Sigmoid colon (tissue), 7 donors: ENCODE data around the gene HOXD12. TPM values are rescaled to one million over a fixed set of nuclear protein-coding genes. Genes with fewer than 3 reads are reported as not detected.
A peak's percentile ranks its signal among the peaks of the same experiment; 100 is the strongest.

Experiments used
- DNase-seq: peaks from one replicate; pipeline ENCODE4 v3.0.0-alpha.2; 2019
- H3K27ac ChIP-seq, 4 donors: fragments of 200-600 bp; sonication (generic); one replicate each; pipeline ENCODE4 v1.5.1; 2016 to 2019; ENCODE audit warnings: mild to moderate bottlenecking in 1 of 4
- H3K27me3 ChIP-seq, 3 donors: fragments of 200-600 bp; sonication (generic); one replicate each; pipeline ENCODE4 v1.5.1; 2019; ENCODE audit warnings: mild to moderate bottlenecking in 1 of 3
- H3K36me3 ChIP-seq, 4 donors: fragments of 200-600 bp; sonication (generic); one replicate each; pipeline ENCODE4 v1.5.1; 2016 to 2019
- H3K4me1 ChIP-seq, 4 donors: fragments of 200-600 bp; sonication (generic); one replicate each; pipeline ENCODE4 v1.5.1; 2017 to 2019
- H3K4me3 ChIP-seq, 4 donors: fragments of 200-600 bp; sonication (generic); one replicate each; pipeline ENCODE4 v1.5.1; 2017 to 2019; ENCODE audit warnings: mild to moderate bottlenecking in 2 of 4, moderate library complexity in 1 of 4
- H3K9me3 ChIP-seq, 4 donors: fragments of 200-600 bp in 3 of 4; sonication (generic) in 3 of 4; one replicate each; pipeline versions ENCODE4 v1.5.1 to v1.6.1; 2013 to 2019
- EP300 ChIP-seq, 4 donors: sonication (generic); formaldehyde crosslinking; IDR thresholded peaks; one replicate each; pipeline ENCODE4 v1.6.1; 2017; ENCODE audit warnings: antibody characterized with exemption in 4 of 4
- POLR2A ChIP-seq, 2 donors: fragments of 450-650 bp; IDR thresholded peaks; one replicate each; pipeline ENCODE4 v1.6.1; 2016; ENCODE audit warnings: antibody characterized with exemption in 2 of 2, mild to moderate bottlenecking in 2 of 2, moderate library complexity in 2 of 2
- POLR2AphosphoS5 ChIP-seq, 4 donors: sonication (generic); formaldehyde crosslinking; IDR thresholded peaks; one replicate each; pipeline ENCODE4 v1.6.1; 2017; ENCODE audit warnings: antibody characterized with exemption in 4 of 4
- WGBS, 2 donors: extraction: QIAGEN DNeasy Blood & Tissue Kit; methylation state at CpG; one replicate each; pipeline ENCODE4 v1.1.7; 2013; 5-methylcytosine and 5-hydroxymethylcytosine counted together
- intact Hi-C: fragments of 100-400 bp; cut with DNase I; formaldehyde crosslinking; loops from one replicate; pipeline ENCODE4 v1.15.1; 2023
- polyA plus RNA-seq, 3 donors: library from polyadenylated mRNA; stranded (reverse); fragments of 200-250 nt; gene quantifications; one replicate each; pipeline ENCODE4 v1.2.3, GENCODE V29; 2013
- total RNA-seq, 4 donors: library from RNA; depleted of rRNA; stranded (reverse); fragments of >200 nt; gene quantifications; one replicate each; pipeline ENCODE4 v1.1.0, GENCODE V29; 2016
- TF ChIP-seq, protein P1 (sequence below), 4 experiments: fragments of 450-650 bp in 3 of 4; fragments of 200-600 bp in 1 of 4; IDR thresholded peaks; one replicate each; pipeline ENCODE4 v1.5.1; 2016 to 2019; ENCODE audit warnings: antibody characterized with exemption in 4 of 4, mild to moderate bottlenecking in 3 of 4, moderate library complexity in 2 of 4
- donor health status: healthy with polysubstance abuse.
- donor health status: Bipolar disorder and iron deficiency.
- donor health status: healthy.

HOXD12 gene
- total and polyA plus RNA-seq, 7 donors: 0.15 to 1.8 (median 1.5) TPM; not detected in 3

DNA sequence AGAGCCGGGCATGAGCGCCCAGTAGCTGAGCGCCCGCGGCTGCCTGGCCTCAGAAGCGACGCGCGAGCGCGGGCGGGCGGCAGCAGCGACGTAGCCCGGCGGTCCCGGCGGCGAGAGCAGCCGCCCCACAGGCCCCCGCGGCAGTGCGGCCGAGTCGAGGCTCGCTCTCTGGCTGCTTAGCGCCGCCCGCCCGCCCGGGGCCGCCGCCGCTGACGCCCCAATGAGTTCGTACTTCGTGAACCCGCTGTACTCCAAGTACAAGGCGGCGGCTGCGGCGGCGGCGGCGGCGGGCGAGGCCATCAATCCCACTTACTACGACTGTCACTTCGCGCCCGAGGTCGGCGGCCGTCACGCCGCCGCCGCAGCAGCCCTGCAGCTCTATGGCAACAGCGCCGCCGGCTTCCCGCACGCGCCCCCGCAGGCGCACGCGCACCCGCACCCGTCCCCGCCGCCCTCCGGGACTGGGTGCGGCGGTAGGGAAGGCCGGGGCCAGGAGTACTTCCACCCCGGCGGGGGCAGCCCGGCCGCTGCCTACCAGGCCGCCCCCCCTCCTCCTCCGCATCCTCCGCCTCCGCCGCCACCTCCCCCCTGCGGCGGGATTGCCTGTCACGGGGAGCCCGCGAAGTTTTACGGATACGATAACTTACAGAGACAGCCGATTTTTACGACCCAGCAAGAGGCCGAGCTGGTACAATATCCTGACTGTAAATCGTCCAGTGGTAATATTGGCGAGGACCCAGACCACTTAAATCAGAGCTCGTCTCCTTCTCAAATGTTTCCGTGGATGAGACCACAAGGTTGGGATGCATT lies 30.8 kb downstream of the HOXD12 start:
- 1 to 3% methylated on average over 100 of the region's 100 CpGs for WGBS, 2 donors
- Histone ChIP-seq H3K27ac (peak overlapping the region; percentile 72 to 93 (median 87)), H3K4me3 (peak overlapping the region; percentile 37 to 69 (median 50)), H3K4me1 (peaks cover 0 to 56% (median 37%) of the 10 kb centered on the region in 4 donors), H3K27me3 (peaks cover 11 to 80% (median 69%) of the 10 kb centered on the region in 3 donors), H3K36me3 (no peaks in the 10 kb centered on the region), H3K9me3 (no peaks in the 10 kb centered on the region)
- DNase-seq: peak; percentile 86
- intact Hi-C loops: no loop called here
- TF ChIP-seq EP300 (IDR thresholded peaks at IDR 0.05) (no peak), POLR2AphosphoS5 (IDR thresholded peaks at IDR 0.05) (peak; percentile 26 to 62 (median 44))

GRCh38 chr2:176130957-176131847 lies 31.6 kb downstream of the HOXD12 start:
- TF ChIP-seq, protein P1, sequence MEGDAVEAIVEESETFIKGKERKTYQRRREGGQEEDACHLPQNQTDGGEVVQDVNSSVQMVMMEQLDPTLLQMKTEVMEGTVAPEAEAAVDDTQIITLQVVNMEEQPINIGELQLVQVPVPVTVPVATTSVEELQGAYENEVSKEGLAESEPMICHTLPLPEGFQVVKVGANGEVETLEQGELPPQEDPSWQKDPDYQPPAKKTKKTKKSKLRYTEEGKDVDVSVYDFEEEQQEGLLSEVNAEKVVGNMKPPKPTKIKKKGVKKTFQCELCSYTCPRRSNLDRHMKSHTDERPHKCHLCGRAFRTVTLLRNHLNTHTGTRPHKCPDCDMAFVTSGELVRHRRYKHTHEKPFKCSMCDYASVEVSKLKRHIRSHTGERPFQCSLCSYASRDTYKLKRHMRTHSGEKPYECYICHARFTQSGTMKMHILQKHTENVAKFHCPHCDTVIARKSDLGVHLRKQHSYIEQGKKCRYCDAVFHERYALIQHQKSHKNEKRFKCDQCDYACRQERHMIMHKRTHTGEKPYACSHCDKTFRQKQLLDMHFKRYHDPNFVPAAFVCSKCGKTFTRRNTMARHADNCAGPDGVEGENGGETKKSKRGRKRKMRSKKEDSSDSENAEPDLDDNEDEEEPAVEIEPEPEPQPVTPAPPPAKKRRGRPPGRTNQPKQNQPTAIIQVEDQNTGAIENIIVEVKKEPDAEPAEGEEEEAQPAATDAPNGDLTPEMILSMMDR (IDR thresholded peaks at IDR 0.05): no peak
- TF ChIP-seq POLR2A (IDR thresholded peaks at IDR 0.05) (no peak), POLR2AphosphoS5 (IDR thresholded peaks at IDR 0.05) (no peak), EP300 (IDR thresholded peaks at IDR 0.05) (no peak)
- Histone ChIP-seq H3K9me3 (no peaks in the 10 kb centered on the region), H3K36me3 (no peaks in the 10 kb centered on the region), H3K27ac (peak overlapping the region; percentile 72 to 93 (median 87)), H3K4me3 (peak overlapping the region; percentile 37 to 69 (median 50)), H3K4me1 (peaks cover 0 to 60% (median 39%) of the 10 kb centered on the region in 4 donors), H3K27me3 (peaks cover 11 to 89% (median 75%) of the 10 kb centered on the region in 3 donors)
- WGBS, 2 donors: 29 to 40% methylated on average over 15 of the region's 15 CpGs
- intact Hi-C loops: no loop called here
- DNase-seq: peak; percentile 20

GRCh38 chr2:176131848-176132158 lies 32.2 kb downstream of the HOXD12 start:
- peak overlapping the region in 2 of 4 donors; percentile 91 to 93 for H3K27ac ChIP-seq
- 42 to 71% methylated on average over 4 of the region's 4 CpGs for WGBS, 2 donors
- peaks cover 0 to 59% (median 44%) of the 10 kb centered on the region in 4 donors for H3K4me1 ChIP-seq
- TF ChIP-seq POLR2A (IDR thresholded peaks at IDR 0.05) (no peak), POLR2AphosphoS5 (IDR thresholded peaks at IDR 0.05) (no peak), EP300 (IDR thresholded peaks at IDR 0.05) (no peak)
- TF ChIP-seq, protein P1 (IDR thresholded peaks at IDR 0.05): no peak
- intact Hi-C loops: no loop called here
- H3K4me3 ChIP-seq: peak overlapping the region in 2 of 4 donors; percentile 1 to 10
- no peak for DNase-seq
- H3K9me3 ChIP-seq: no peaks in the 10 kb centered on the region
- no peaks in the 10 kb centered on the region for H3K36me3 ChIP-seq
- peaks cover 11 to 95% (median 81%) of the 10 kb centered on the region in 3 donors for H3K27me3 ChIP-seq

DNA sequence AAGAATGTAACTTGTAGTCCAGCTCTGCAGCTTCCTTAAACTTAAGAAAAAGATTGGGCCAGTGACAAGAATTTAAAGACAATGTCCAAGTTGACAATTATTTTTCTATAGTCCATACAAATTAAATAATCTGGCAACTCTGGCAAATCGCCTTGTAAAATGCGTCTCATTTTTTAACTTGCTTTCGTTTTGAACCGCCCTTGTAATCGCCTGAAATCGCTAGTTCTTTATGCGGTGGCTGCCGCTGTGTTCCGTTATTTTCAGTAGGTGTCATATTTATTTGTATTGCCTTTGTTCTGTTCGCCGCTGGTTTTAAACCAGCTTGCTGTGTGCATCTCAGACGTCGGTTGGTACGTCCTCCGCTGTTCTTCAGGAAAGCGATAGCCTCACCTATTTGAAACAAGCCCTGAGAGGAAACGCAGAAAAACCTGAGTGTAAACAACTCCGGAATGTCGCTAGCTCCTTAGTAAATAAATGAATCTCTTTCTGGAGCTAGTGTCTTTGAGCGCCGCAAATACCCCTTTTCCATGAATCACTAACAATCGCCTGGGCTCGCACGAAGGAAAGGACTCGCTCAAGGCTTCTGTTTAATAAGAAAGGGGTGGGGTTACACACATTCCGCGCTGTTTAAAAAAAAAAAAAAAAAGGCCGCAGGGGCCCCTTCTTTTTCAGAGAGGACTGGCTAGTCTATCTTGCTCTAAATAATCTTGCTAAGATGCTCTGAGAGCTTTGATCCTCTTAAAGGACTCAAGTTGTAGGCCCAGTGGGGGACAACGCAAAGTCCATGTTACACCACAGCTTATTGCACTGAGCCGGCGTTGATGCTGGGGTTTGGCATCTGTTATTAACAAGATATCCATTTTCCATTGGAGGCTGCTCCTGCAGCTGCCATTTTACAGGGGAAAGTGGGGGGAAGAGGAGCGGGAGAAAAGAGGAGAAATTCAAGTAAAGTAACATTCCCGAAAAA lies 32.9 kb downstream of the HOXD12 start:
- no peaks in the 10 kb centered on the region for H3K36me3 ChIP-seq
- intact Hi-C loops: no loop called here
- peak overlapping the region in 3 of 4 donors; percentile 4 to 87 (median 11) for H3K27ac ChIP-seq
- no peaks in the 10 kb centered on the region for H3K9me3 ChIP-seq
- WGBS, 2 donors: 37 to 60% methylated on average over 33 of the region's 33 CpGs
- TF ChIP-seq EP300 (IDR thresholded peaks at IDR 0.05) (no peak), POLR2A (IDR thresholded peaks at IDR 0.05) (no peak), POLR2AphosphoS5 (IDR thresholded peaks at IDR 0.05) (peak in 2 of 4 donors; percentile 32 to 34)
- H3K4me1 ChIP-seq: peaks cover 0 to 57% (median 45%) of the 10 kb centered on the region in 4 donors
- peak overlapping the region in 2 of 4 donors; percentile 1 to 10 for H3K4me3 ChIP-seq
- DNase-seq: peak; percentile 46
- H3K27me3 ChIP-seq: peaks cover 11 to 98% (median 84%) of the 10 kb centered on the region in 3 donors

- no peaks in the 10 kb centered on the region for H3K36me3 ChIP-seq
- peaks cover 11 to 98% (median 83%) of the 10 kb centered on the region in 3 donors for H3K27me3 ChIP-seq
- H3K9me3 ChIP-seq: no peaks in the 10 kb centered on the region
- DNase-seq: peak; percentile 55
- peaks cover 0 to 54% (median 42%) of the 10 kb centered on the region in 4 donors for H3K4me1 ChIP-seq
- intact Hi-C loops: no loop called here
- H3K27ac ChIP-seq: peak overlapping the region in 2 of 4 donors; percentile 30 to 87
- no peak for TF ChIP-seq POLR2AphosphoS5 (IDR thresholded peaks at IDR 0.05)
- TF ChIP-seq, protein P1 (IDR thresholded peaks at IDR 0.05): no peak
- no peak for TF ChIP-seq EP300 (IDR thresholded peaks at IDR 0.05)
- TF ChIP-seq POLR2A (IDR thresholded peaks at IDR 0.05): no peak
- H3K4me3 ChIP-seq: no peak overlapping the region
Observed at GRCh38 chr2:176133389-176133788, 33.8 kb downstream of the HOXD12 start.
